OCI-LY7 (cell line): ENCODE measurements around the gene TMEM183A. TPM values are rescaled to one million over a fixed set of nuclear protein-coding genes. Genes with fewer than 3 reads are reported as not detected.

ENCODE experiments used
- BruUV-seq: library from RNA; stranded (reverse); fragments of 400-500 nt; replicated peaks from 2 replicates; lab custom pipeline; 2021; lab: Mats Ljungman, UMichigan
- CTCF ChIA-PET: fragments of 300-600 bp; sonication (Branson Sonifier 250); formaldehyde crosslinking; loops from one replicate; lab custom pipeline; 2022; ENCODE audit warnings: antibody characterized with exemption; ENCODE audit not compliant: unreplicated experiment; lab: Charles Lee
- POLR2A ChIA-PET: fragments of 300-600 bp; sonication (Branson Sonifier 250); formaldehyde crosslinking; loops from one replicate; lab custom pipeline; 2022; ENCODE audit warnings: antibody characterized with exemption; lab: Charles Lee
- DNase-seq: peaks from one replicate; pipeline ENCODE4 v3.0.0-alpha.2; 2015; ENCODE audit warnings: low spot score
- H2AFZ ChIP-seq: fragments of 200-600 bp; sonication (generic), shearing (Covaris generic); 2 replicates; pipeline ENCODE4 v1.6.1; 2014; ENCODE audit warnings: mild to moderate bottlenecking, antibody characterized with exemption, low read length, moderate library complexity
- H3K27ac ChIP-seq: fragments of 200-600 bp; sonication (generic); 2 replicates; pipeline ENCODE4 v1.5.1; 2014; ENCODE audit warnings: mixed run types, low read depth, mild to moderate bottlenecking, moderate library complexity, low read length, inconsistent platforms; ENCODE audit not compliant: poor library complexity, severe bottlenecking
- H3K36me3 ChIP-seq: fragments of 200-600 bp; sonication (generic); 2 replicates; pipeline ENCODE4 v1.6.1; 2014; ENCODE audit warnings: mild to moderate bottlenecking, antibody characterized with exemption, low read length, moderate library complexity, mixed read lengths; ENCODE audit not compliant: insufficient read depth
- H3K4me1 ChIP-seq: fragments of 200-600 bp; sonication (generic); 2 replicates; pipeline ENCODE4 v1.5.1; 2014; ENCODE audit warnings: mild to moderate bottlenecking, low read length; ENCODE audit not compliant: insufficient read depth, poor library complexity, severe bottlenecking
- H3K4me2 ChIP-seq: fragments of 200-600 bp; sonication (generic); 2 replicates; pipeline ENCODE4 v1.6.1; 2014; ENCODE audit warnings: mild to moderate bottlenecking, low read length
- H3K4me3 ChIP-seq: fragments of 200-600 bp; sonication (generic); 2 replicates; pipeline ENCODE4 v1.5.1; 2014; ENCODE audit warnings: mild to moderate bottlenecking, low read depth, low read length; ENCODE audit not compliant: poor library complexity, severe bottlenecking
- H3K79me2 ChIP-seq: fragments of 200-600 bp; sonication (generic); 2 replicates; pipeline ENCODE4 v1.6.1; 2016; ENCODE audit warnings: low read depth, mild to moderate bottlenecking, low read length, moderate library complexity, mixed read lengths; ENCODE audit not compliant: insufficient read depth
- H3K9me2 ChIP-seq: fragments of 200-600 bp; sonication (generic); 2 replicates; pipeline ENCODE4 v1.6.1; 2016; ENCODE audit warnings: mild to moderate bottlenecking, low read length, mixed read lengths; ENCODE audit not compliant: insufficient read depth
- H3K9me3 ChIP-seq: fragments of 200-600 bp; sonication (generic); 2 replicates; pipeline ENCODE4 v1.6.1; 2014; ENCODE audit warnings: mild to moderate bottlenecking, mixed run types, low read length, mixed read lengths
- H4K20me1 ChIP-seq: fragments of 200-600 bp; sonication (generic); 2 replicates; pipeline ENCODE4 v1.6.1; 2014; ENCODE audit warnings: mild to moderate bottlenecking, antibody characterized with exemption, low read length, moderate library complexity, mixed read lengths; ENCODE audit not compliant: insufficient read depth
- EZH2phosphoT487 ChIP-seq: fragments of 200-600 bp; sonication (generic); IDR thresholded peaks from 2 replicates; pipeline ENCODE4 v1.6.1; 2018; ENCODE audit warnings: low read depth, borderline replicate concordance, mild to moderate bottlenecking, mixed run types, antibody characterized with exemption, low read length, moderate library complexity, mixed read lengths
- intact Hi-C: fragments of 100-400 bp; cut with micrococcal nuclease; formaldehyde crosslinking; loops from one replicate; pipeline ENCODE4 v1.10.0; 2022; ENCODE audit not compliant: unreplicated experiment
- total RNA-seq, 2 experiments: library from RNA; depleted of rRNA in 1 of 2; stranded (reverse); fragments of >200 nt in 1 of 2; shearing (Covaris generic) in 1 of 2; gene quantifications; 2 replicates each; pipeline ENCODE4 v1.2.3, GENCODE V29; 2014 to 2022
- TF ChIP-seq, protein P1 (sequence below): fragments of 200-600 bp; sonication (generic); conservative IDR thresholded peaks from 2 replicates; pipeline ENCODE4 v1.5.1; 2014; ENCODE audit warnings: mild to moderate bottlenecking, antibody characterized with exemption, low read length, moderate library complexity, mixed read lengths

The TMEM183A gene
- total RNA-seq, 2 experiments from 2014 or later, result 83.9 to 92.4 TPM

DNA sequence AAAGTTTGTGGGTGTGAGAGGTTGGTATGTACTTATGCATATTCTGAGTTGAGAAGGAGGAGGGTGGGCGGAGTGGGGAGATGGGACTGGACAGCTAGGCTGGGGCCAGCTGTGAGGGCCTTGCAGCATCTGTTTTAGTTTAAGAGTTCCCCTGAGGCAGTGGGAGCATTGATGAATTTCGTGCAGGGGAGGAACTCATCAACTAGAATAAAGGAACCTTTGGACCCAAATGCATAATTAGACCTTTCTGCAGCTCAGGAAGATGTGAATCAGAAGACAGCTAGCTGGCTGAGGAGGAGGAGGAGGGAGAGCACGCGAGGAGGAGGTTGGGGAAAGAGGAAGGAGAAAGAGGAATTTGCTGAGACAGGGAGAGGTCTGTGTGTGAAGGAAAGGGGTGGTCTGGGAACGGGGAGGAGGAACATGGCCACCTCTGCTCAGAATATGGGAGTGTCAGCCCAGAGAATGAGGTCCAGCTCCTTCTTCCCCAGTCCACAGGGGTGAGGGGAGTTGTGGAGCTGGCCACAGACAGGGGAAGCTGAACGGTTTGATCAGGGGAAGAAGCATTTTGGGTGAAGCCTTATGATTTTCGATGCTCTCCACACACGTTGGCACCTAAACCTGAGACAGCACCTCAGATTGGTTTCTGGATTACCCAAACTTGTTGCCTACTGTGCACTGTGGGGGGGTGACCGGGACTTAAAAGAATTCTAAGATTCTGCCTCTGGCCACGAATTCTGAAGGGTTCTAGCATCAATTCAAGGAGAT lies 50.9 kb downstream of the TMEM183A start:
- ChIA-PET POLR2A (no interaction called here), CTCF (interaction anchor here (0.7 kb wide), 1 partner anchor 75 kb away, joined by 4 read pairs; no protein-coding TSS in a partner anchor)
- Histone ChIP-seq H2AFZ (no peak overlapping the region), H4K20me1 (no peaks in the 10 kb centered on the region), H3K79me2 (no peaks in the 10 kb centered on the region), H3K4me1 (no peaks in the 10 kb centered on the region), H3K27ac (no peak overlapping the region), H3K9me2 (no peaks in the 10 kb centered on the region), H3K36me3 (no peaks in the 10 kb centered on the region), H3K9me3 (no peaks in the 10 kb centered on the region), H3K4me2 (no peak overlapping the region), H3K4me3 (no peak overlapping the region)
- TF ChIP-seq EZH2phosphoT487, result no peak
- TF ChIP-seq, protein P1, sequence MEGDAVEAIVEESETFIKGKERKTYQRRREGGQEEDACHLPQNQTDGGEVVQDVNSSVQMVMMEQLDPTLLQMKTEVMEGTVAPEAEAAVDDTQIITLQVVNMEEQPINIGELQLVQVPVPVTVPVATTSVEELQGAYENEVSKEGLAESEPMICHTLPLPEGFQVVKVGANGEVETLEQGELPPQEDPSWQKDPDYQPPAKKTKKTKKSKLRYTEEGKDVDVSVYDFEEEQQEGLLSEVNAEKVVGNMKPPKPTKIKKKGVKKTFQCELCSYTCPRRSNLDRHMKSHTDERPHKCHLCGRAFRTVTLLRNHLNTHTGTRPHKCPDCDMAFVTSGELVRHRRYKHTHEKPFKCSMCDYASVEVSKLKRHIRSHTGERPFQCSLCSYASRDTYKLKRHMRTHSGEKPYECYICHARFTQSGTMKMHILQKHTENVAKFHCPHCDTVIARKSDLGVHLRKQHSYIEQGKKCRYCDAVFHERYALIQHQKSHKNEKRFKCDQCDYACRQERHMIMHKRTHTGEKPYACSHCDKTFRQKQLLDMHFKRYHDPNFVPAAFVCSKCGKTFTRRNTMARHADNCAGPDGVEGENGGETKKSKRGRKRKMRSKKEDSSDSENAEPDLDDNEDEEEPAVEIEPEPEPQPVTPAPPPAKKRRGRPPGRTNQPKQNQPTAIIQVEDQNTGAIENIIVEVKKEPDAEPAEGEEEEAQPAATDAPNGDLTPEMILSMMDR, result no peak
- intact Hi-C loops, result no loop called here
- DNase-seq, result no peak
- BruUV-seq, result no TSS peak

DNA sequence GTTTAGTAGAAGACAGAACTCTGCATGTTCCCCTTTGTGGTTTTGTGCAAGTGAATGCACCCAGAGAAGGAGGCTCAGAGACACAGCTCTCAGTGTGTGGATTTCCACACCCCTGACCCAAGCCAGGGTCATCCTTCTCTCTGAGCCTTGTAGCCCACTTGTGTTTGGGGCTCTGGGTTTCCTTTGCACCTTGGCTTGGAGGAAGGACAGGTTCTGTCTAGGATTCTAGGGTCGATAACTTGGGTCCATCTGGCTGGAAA lies 51.4 kb downstream of the TMEM183A start:
- intact Hi-C loops, result no loop called here
- Histone ChIP-seq H3K27ac (no peak overlapping the region), H3K79me2 (no peaks in the 10 kb centered on the region), H3K4me1 (no peaks in the 10 kb centered on the region), H3K4me3 (no peak overlapping the region), H3K36me3 (no peaks in the 10 kb centered on the region), H4K20me1 (no peaks in the 10 kb centered on the region), H3K9me2 (no peaks in the 10 kb centered on the region), H2AFZ (no peak overlapping the region), H3K9me3 (no peaks in the 10 kb centered on the region), H3K4me2 (no peak overlapping the region)
- BruUV-seq, result no TSS peak
- CTCF ChIA-PET, result no interaction called here
- no peak for DNase-seq
- POLR2A ChIA-PET, result no interaction called here
- TF ChIP-seq, protein P1, result no peak
- no peak for TF ChIP-seq EZH2phosphoT487

DNA sequence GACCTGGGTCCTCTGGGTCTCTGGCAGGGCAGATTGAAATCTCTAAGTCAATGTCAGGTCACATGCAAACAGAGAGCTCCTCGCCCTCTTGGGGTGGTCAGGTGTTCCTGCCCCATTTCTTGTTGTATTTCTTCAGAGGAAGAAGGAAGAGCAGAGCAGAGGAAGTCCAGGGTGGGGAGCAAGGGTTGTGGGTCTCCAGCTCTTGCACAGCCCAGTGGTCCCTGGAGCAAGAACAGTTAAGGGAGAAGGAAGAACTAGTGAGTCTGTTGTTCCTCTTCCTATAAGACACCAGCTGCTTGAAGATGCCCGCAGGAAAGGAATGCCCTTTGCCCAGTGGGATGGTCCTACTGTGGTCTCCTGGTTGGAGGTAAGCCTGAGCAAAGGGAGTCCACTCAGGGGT lies 52.3 kb downstream of the TMEM183A start:
- Histone ChIP-seq H3K36me3 (no peaks in the 10 kb centered on the region), H2AFZ (no peak overlapping the region), H3K4me3 (no peak overlapping the region), H3K27ac (no peak overlapping the region), H3K4me2 (no peak overlapping the region), H3K4me1 (no peaks in the 10 kb centered on the region), H3K79me2 (no peaks in the 10 kb centered on the region), H3K9me2 (no peaks in the 10 kb centered on the region), H3K9me3 (no peaks in the 10 kb centered on the region), H4K20me1 (no peaks in the 10 kb centered on the region)
- BruUV-seq, result no TSS peak
- DNase-seq, result no peak
- intact Hi-C loops, result no loop called here
- no peak for TF ChIP-seq EZH2phosphoT487
- TF ChIP-seq, protein P1, result no peak
- ChIA-PET CTCF (interaction anchor here (0.6 to 0.9 kb wide), 2 partner anchors 20 to 153 kb away, joined by 3 to 4 read pairs; no protein-coding TSS in a partner anchor), POLR2A (no interaction called here)
